ENCODE measurements around the gene DBNDD2. TPM values are rescaled to one million over a fixed set of nuclear protein-coding genes. Genes with fewer than 3 reads are reported as not detected.

Gene DBNDD2
- total RNA-seq, 1 donor from 2014 or later, result 362 TPM

- Histone ChIP-seq H3K4me3 (no peak overlapping the region), H3K27me3 (ENCODE audit: low read depth) (no peaks in the 10 kb centered on the region), H3K27ac (replicated peaks) (peak overlapping the region; percentile 73), H3K36me3 (no peaks in the 10 kb centered on the region), H3K9me3 (replicated peaks) (no peaks in the 10 kb centered on the region), H3K4me1 (peaks cover 19% of the 10 kb centered on the region)
- DNase-seq, result no peak
- TF ChIP-seq CTCF (IDR thresholded peaks at IDR 0.05; ENCODE audit: borderline replicate concordance), result no peak
- intact Hi-C loops (cut with micrococcal nuclease), result no loop called here
Measured at GRCh38 chr20:45433976-45434375, 25.9 kb downstream of the DBNDD2 start.

GRCh38 chr20:45436732-45437485 is 28.8 kb downstream of the DBNDD2 start:
- intact Hi-C loops (cut with micrococcal nuclease), result loop anchor here (2.0 to 5.0 kb wide), 2 partner anchors 62 to 115 kb away; no protein-coding TSS in a partner anchor
- TF ChIP-seq CTCF (IDR thresholded peaks at IDR 0.05; ENCODE audit: borderline replicate concordance), result peak; percentile 99
- peak overlapping the region; percentile 83 for H3K27ac ChIP-seq (replicated peaks)

GRCh38 chr20:45440424-45440823 is 32.3 kb downstream of the DBNDD2 start:
- Histone ChIP-seq H3K27ac (replicated peaks) (no peak overlapping the region), H3K4me1 (peaks cover 10% of the 10 kb centered on the region), H3K9me3 (replicated peaks) (no peaks in the 10 kb centered on the region), H3K36me3 (no peaks in the 10 kb centered on the region), H3K4me3 (no peak overlapping the region), H3K27me3 (ENCODE audit: low read depth) (peaks cover 7% of the 10 kb centered on the region)
- no peak for DNase-seq
- intact Hi-C loops (cut with micrococcal nuclease), result no loop called here
- TF ChIP-seq CTCF (IDR thresholded peaks at IDR 0.05; ENCODE audit: borderline replicate concordance), result no peak

More at GRCh38 chr20:45436732-45437485, 28.8 kb downstream of the DBNDD2 start:
- Histone ChIP-seq H3K27me3 (ENCODE audit: low read depth) (no peaks in the 10 kb centered on the region), H3K36me3 (no peaks in the 10 kb centered on the region), H3K4me1 (peaks cover 19% of the 10 kb centered on the region), H3K4me3 (peak overlapping the region; percentile 70), H3K9me3 (replicated peaks) (no peaks in the 10 kb centered on the region)
- DNase-seq, result peak; percentile 91

- no peak overlapping the region for H3K27ac ChIP-seq (replicated peaks)
Measured at GRCh38 chr20:45440891-45441685, 33.0 kb downstream of the DBNDD2 start.

More at GRCh38 chr20:45440891-45441685, 33.0 kb downstream of the DBNDD2 start:
- Histone ChIP-seq H3K4me3 (no peak overlapping the region), H3K4me1 (peaks cover 10% of the 10 kb centered on the region), H3K36me3 (no peaks in the 10 kb centered on the region), H3K9me3 (replicated peaks) (no peaks in the 10 kb centered on the region), H3K27me3 (ENCODE audit: low read depth) (peaks cover 7% of the 10 kb centered on the region)
- no peak for TF ChIP-seq CTCF (IDR thresholded peaks at IDR 0.05; ENCODE audit: borderline replicate concordance)
- intact Hi-C loops (cut with micrococcal nuclease), result no loop called here
- DNase-seq, result no peak

Data from left ventricle myocardium inferior (tissue), 1 donor.